Lower lobe of right lung (tissue), 2 donors: Measurements from ENCODE around the gene KCNQ1. TPM values are rescaled to one million over a fixed set of nuclear protein-coding genes. Genes with fewer than 3 reads are reported as not detected.

Experiments used
- ATAC-seq, 2 donors: fragments of 200-7000 bp; cut with Tn5 transposase; one replicate each; pipeline ENCODE4 v1.9.1; 2020 to 2022; ENCODE audit warnings: mild to moderate bottlenecking in 2 of 2, moderate library complexity in 2 of 2
- DNase-seq: peaks from one replicate; pipeline ENCODE4 v3.0.0-alpha.2; 2020
- H3K27ac ChIP-seq: fragments of 200-600 bp; one replicate; pipeline ENCODE4 v1.8.0; 2022
- H3K27me3 ChIP-seq: fragments of 200-600 bp; one replicate; pipeline ENCODE4 v1.8.0; 2022; ENCODE audit warnings: low read depth
- H3K36me3 ChIP-seq: fragments of 200-600 bp; one replicate; pipeline ENCODE4 v1.8.0; 2022; ENCODE audit warnings: mild to moderate bottlenecking
- H3K4me1 ChIP-seq: fragments of 200-600 bp; one replicate; pipeline ENCODE4 v1.8.0; 2022
- H3K4me3 ChIP-seq: fragments of 200-600 bp; one replicate; pipeline ENCODE4 v1.8.0; 2022; ENCODE audit warnings: mild to moderate bottlenecking
- H3K9me3 ChIP-seq: fragments of 200-600 bp; one replicate; pipeline ENCODE4 v1.8.0; 2022
- intact Hi-C: fragments of 100-400 bp; cut with DNase I; formaldehyde crosslinking; loops from one replicate; pipeline ENCODE4 v1.11.0; 2022
- total RNA-seq: library from RNA; stranded (reverse); fragmentation: NEBNext Ultra II Directional; extraction: Animal tissue kit (Norgen Biotek cat#: 25700); gene quantifications from one replicate; pipeline ENCODE4 v1.2.1, GENCODE V29; 2021
- TF ChIP-seq, protein P1 (sequence below): fragments of 200-600 bp; IDR thresholded peaks from one replicate; pipeline ENCODE4 v1.8.0; 2022; ENCODE audit warnings: antibody characterized with exemption, mild to moderate bottlenecking
- donor health status: DM: no; HTN: yes; CAD: no; lungs with severe emphysema.

Gene KCNQ1
- total RNA-seq, 1 donor from 2014 or later, result 51.0 TPM

DNA sequence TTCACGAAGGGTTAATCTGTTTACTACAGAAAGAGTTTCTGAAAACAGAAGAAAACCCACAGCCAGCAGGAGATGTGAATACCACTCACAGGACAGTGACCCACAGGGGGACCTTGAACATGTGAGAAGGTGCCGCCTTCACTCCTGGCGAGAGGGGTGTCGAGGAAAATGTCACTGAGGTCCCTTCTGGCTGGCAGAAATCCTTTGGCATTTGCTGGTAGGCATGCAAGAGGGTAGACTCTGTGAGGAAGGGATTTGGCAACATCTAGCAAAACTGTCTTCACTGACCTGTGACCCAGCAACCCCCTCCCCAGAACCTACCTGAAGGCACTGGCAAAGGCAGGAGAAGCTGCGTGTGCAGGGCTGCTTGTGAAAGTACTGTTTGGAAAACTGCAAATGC lies 8.6 kb downstream of the KCNQ1 start:
- Histone ChIP-seq H3K27me3 (no peaks in the 10 kb centered on the region), H3K36me3 (no peaks in the 10 kb centered on the region), H3K27ac (no peak overlapping the region), H3K4me1 (no peaks in the 10 kb centered on the region), H3K9me3 (no peaks in the 10 kb centered on the region), H3K4me3 (no peak overlapping the region)
- TF ChIP-seq, protein P1, sequence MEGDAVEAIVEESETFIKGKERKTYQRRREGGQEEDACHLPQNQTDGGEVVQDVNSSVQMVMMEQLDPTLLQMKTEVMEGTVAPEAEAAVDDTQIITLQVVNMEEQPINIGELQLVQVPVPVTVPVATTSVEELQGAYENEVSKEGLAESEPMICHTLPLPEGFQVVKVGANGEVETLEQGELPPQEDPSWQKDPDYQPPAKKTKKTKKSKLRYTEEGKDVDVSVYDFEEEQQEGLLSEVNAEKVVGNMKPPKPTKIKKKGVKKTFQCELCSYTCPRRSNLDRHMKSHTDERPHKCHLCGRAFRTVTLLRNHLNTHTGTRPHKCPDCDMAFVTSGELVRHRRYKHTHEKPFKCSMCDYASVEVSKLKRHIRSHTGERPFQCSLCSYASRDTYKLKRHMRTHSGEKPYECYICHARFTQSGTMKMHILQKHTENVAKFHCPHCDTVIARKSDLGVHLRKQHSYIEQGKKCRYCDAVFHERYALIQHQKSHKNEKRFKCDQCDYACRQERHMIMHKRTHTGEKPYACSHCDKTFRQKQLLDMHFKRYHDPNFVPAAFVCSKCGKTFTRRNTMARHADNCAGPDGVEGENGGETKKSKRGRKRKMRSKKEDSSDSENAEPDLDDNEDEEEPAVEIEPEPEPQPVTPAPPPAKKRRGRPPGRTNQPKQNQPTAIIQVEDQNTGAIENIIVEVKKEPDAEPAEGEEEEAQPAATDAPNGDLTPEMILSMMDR, result no peak
- DNase-seq (no peak), ATAC-seq (no peak)
- intact Hi-C loops, result no loop called here

DNA sequence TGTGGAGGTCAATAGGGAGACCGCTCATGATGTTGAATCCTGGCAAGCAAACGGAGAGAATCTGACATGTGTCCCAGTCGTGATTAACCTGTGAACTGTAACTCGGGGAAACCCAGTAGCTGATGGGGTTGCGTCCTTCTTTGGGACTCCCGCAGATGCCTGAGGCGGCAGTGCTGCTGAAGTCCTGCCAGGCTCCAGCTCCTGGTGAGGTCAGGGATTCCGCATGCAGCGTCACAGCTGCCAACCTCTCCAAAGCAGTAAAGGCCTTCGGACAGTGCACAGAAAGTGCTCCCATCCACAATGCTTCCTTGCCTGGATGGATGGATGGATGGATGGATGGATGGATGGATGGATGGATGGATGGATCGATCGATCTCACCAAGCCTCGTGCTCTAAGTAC lies 13.5 kb downstream of the KCNQ1 start:
- intact Hi-C loops, result no loop called here

DNA sequence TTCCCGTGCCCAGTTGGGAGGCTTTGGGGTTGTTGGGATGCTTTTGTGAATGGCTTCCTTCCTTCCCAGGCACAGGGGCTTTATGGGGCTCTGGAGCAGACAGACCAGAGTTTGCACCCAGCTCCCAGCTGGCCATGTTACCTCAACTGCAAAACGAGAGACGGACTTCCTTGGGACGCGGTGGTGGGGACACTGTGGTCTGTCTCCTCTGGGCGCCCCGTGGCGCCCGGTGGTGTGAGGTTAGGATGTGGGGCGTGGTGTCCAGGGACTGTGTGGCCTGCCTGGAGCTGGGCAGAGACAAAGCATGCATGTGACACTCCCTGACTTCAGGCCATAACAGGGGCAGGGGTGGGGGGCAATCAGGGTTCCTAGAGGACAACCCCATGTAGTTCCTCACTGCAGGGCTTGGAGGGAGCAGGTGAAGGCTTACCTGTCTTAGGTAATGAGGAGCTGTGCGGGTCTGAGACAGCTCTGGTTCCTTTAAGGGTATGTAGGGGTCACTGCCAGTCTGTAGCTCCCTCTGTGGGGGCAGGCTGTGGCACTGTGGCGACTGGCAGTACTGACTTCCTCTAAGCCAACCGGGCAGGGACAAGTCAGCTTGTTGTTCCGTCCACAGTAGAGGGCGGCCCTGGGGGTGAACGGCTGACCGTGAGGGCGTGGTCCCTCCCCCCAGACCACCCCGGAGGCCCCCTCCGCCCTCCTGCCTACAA lies 14.4 kb downstream of the KCNQ1 start:
- Histone ChIP-seq H3K9me3 (no peaks in the 10 kb centered on the region), H3K4me1 (peaks cover 15% of the 10 kb centered on the region), H3K4me3 (no peak overlapping the region), H3K27ac (no peak overlapping the region), H3K27me3 (no peaks in the 10 kb centered on the region), H3K36me3 (no peaks in the 10 kb centered on the region)
- TF ChIP-seq, protein P1, result no peak
- intact Hi-C loops, result no loop called here
- DNase-seq, result no peak
- peak in 1 of 2 donors; percentile 7 for ATAC-seq

More for the DNA sequence above, 13.5 kb downstream of the KCNQ1 start:
- Histone ChIP-seq H3K9me3 (no peaks in the 10 kb centered on the region), H3K4me3 (no peak overlapping the region), H3K27ac (no peak overlapping the region), H3K27me3 (no peaks in the 10 kb centered on the region), H3K4me1 (peaks cover 9% of the 10 kb centered on the region), H3K36me3 (no peaks in the 10 kb centered on the region)
- TF ChIP-seq, protein P1, result no peak
- no peak for ATAC-seq
- no peak for DNase-seq

DNA sequence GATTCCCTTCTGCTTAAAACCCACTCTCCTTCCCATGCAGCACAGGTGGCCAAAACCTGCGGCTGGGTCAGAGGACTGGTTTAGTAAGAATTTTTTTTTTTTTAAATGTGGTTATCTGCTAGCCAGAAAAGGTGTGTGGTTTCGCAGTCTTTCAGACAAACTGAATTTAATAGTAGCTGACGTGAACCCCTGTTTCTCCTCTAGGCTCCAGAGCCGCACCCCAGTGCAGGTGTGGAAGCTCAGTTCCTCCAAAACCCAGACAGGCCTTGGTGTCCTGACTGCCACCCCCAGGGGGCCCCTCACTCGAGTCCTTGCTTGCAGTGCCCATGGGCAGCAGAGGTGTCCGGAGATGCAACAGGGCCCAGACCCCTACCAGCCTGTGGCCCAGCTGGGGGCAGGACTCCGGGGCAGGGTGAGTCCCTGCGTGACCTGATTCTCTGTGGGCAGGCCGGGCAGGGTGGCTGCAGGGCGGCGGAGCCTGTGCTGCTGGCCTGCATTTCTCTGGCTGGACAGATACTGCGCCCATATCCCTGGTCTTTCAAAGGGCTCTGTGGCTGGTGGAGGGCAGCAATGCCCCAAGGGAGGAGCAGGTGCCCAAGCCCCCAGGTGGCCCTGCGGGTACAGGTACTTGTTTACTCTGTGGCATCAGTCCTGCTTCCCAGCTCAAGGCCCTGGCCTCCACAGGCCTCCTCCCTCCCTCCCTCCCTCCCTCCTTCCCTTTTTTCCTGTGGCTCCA lies 15.2 kb downstream of the KCNQ1 start:
- H3K4me3 ChIP-seq, result no peak overlapping the region
- ATAC-seq (no peak), DNase-seq (no peak)
- TF ChIP-seq, protein P1, result no peak
- intact Hi-C loops, result no loop called here
- no peaks in the 10 kb centered on the region for H3K27me3 ChIP-seq
- H3K27ac ChIP-seq, result no peak overlapping the region
- peaks cover 15% of the 10 kb centered on the region for H3K4me1 ChIP-seq
- H3K9me3 ChIP-seq, result no peaks in the 10 kb centered on the region
- no peaks in the 10 kb centered on the region for H3K36me3 ChIP-seq

DNA sequence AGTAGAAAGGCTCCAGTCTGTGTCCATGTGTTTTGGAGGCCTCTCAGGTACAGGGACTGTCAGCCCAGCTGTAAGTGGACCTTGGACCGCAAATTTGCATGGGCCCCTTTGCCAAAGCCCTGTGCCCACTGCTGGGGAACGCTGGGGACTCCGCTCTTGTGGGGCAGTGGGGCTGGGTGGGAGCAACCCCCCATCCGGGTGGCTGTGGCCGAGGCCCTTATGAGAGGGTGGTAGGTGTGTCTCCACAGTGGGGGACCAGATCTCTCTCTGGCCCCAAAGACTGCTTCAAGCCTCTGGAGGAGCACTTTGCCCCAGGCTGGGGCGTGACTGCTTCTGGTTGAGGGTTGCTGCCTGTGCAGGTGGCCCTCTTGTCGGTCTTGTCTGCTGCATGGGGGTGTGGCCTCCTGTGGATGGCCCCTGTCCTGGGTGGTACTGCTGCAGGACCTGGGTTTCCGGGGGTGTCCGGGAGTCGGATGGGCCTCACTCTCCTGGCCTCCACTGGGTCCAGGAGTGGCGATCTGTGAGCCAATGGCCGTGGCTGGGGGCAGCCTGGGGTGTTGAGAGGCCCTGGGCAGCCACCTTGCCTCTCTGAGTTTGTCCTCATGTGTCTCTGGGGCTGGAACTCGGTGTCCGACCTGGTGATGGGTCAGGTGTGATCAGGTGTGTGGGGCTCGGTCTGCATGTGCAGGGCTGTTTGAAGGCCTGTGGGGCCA lies 15.9 kb downstream of the KCNQ1 start:
- Histone ChIP-seq H3K27me3 (no peaks in the 10 kb centered on the region), H3K9me3 (no peaks in the 10 kb centered on the region), H3K27ac (no peak overlapping the region), H3K4me3 (no peak overlapping the region), H3K36me3 (no peaks in the 10 kb centered on the region), H3K4me1 (peaks cover 15% of the 10 kb centered on the region)
- no peak for DNase-seq
- TF ChIP-seq, protein P1, result no peak
- intact Hi-C loops, result no loop called here
- no peak for ATAC-seq
